Panc1 (cell line): ENCODE data around the gene SNX3.

Source experiments
- CTCF ChIP-seq: fragments of 450-650 bp; IDR thresholded peaks from 2 replicates; pipeline ENCODE4 v1.5.1; 2017; ENCODE audit warnings: mild to moderate bottlenecking
- POLR2AphosphoS5 ChIP-seq: IDR thresholded peaks from 2 replicates; pipeline ENCODE4 v1.6.1; 2012; ENCODE audit warnings: mild to moderate bottlenecking, low read depth, low read length, moderate library complexity
- REST ChIP-seq, 2 experiments: IDR thresholded peaks; 2 replicates each; pipeline ENCODE4 v1.6.1; 2011 to 2012; ENCODE audit warnings: low read depth in 2 of 2, control low read depth in 1 of 2, low read length in 1 of 2, mild to moderate bottlenecking in 1 of 2, moderate library complexity in 1 of 2; ENCODE audit not compliant: insufficient read depth in 1 of 2
- SIN3A ChIP-seq: IDR thresholded peaks from 2 replicates; pipeline ENCODE4 v1.6.1; 2012; ENCODE audit warnings: low read depth, mild to moderate bottlenecking, low read length, moderate library complexity, borderline replicate concordance; ENCODE audit not compliant: insufficient read depth
- TCF7L2 ChIP-seq: IDR thresholded peaks from 2 replicates; pipeline ENCODE4 v1.6.1; 2011; ENCODE audit warnings: mild to moderate bottlenecking, low read depth, low read length, inconsistent platforms

- TF ChIP-seq REST (IDR thresholded peaks at IDR 0.05; ENCODE audit: insufficient read depth in 1 of 2, low read depth in 2 of 2, low read length in 1 of 2) (no peak), CTCF (no peak), POLR2AphosphoS5 (no peak), TCF7L2 (no peak), SIN3A (no peak)
Observed at GRCh38 chr6:108285381-108285780, 24.5 kb upstream of the SNX3 start.
